HG03439 (cell line): Measurements from ENCODE around the gene TFDP2.

ENCODE experiments used
- ATAC-seq: cut with Tn5 transposase; IDR thresholded peaks from one replicate; pipeline ENCODE4 v1.9.1; 2021; ENCODE audit warnings: mild to moderate bottlenecking, moderate library complexity; ENCODE audit not compliant: unreplicated experiment

The TFDP2 gene

DNA sequence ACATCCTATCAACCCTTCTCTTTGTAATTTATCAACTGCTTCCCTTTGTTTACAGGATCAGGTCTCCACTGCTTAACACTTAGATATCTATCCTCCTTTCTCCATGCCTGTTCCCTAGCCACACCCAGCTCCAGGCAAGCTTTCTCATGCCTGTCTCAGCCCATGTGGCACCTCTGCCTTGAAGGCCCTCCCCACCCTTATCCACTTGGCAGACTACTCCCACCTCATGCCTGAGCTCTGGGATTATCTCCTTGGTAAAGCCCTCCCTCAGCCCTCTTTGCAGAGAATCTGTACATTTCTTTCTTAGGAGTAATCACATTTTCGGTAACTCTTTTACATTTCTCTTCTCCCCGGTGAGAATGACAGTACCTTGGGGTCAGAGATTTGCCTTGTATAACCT is 176.9 kb downstream of the TFDP2 start:
- no peak for ATAC-seq

DNA sequence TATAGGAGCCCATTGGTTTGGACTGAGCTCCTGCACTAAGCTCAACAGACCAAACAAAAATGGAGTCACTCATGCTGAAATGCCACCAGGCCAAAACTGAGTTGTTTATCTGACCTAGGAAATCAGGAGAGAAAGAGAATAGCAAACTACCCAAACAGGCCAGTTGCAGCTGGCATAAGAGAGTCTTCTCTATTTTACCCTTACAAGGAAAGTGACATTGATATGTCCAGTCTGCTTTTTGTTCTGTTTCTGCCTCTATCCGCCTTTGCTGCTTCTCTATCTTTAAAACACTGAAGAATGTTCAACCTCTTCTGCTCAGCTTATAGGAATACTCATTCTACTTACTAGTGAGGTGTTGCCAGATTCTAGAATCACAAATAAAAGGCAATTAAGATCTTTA is 177.8 kb downstream of the TFDP2 start:
- no peak for ATAC-seq

- ATAC-seq: no peak
Measured at GRCh38 chr3:141969711-141970110, 179.6 kb downstream of the TFDP2 start.

DNA sequence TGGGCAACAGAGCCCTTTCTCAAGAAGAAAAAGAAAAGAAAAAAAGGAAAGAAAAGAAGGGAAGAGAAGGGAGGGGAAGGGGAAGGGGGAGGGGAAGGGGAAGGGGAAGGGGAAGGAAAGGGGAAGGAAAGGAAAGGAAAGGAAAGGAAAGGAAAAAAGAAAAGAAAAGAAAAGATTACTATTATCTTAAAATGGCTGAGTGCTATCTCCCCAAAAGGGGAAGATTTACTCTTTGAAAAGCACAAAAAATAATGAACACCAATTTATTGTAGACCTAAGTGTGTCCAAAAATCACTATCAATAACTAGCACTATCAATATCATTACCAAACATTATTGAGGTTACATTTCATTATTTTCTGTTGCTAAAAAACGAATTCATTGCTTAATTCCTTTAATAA is 183.9 kb downstream of the TFDP2 start:
- no peak for ATAC-seq

DNA sequence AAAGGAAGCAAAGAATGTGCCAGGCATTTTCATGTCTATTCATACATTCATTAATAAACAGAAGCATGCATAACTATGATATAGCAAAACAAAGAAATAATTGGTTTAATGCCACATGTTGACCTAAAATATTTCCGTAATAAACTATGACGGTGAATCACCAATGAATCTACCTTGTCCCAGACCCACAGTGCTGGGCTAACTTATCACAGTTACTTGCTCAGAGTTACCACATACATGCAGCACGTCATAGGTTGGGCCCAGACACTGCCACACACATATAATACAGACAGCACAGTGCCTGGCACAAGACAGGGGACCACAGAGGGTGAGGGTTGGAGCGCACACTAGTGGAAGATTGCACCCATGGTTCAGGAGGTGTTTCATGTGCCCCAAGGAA is 186.0 kb downstream of the TFDP2 start:
- ATAC-seq: no peak

- ATAC-seq: no peak
Measured at GRCh38 chr3:141960731-141961130, 188.6 kb downstream of the TFDP2 start.

- no peak for ATAC-seq
Measured at GRCh38 chr3:141959589-141960554, 189.5 kb downstream of the TFDP2 start.

- no peak for ATAC-seq
Measured at GRCh38 chr3:141955175-141955574, 194.2 kb downstream of the TFDP2 start.

GRCh38 chr3:141952611-141953010 is 196.7 kb downstream of the TFDP2 start:
- no peak for ATAC-seq

DNA sequence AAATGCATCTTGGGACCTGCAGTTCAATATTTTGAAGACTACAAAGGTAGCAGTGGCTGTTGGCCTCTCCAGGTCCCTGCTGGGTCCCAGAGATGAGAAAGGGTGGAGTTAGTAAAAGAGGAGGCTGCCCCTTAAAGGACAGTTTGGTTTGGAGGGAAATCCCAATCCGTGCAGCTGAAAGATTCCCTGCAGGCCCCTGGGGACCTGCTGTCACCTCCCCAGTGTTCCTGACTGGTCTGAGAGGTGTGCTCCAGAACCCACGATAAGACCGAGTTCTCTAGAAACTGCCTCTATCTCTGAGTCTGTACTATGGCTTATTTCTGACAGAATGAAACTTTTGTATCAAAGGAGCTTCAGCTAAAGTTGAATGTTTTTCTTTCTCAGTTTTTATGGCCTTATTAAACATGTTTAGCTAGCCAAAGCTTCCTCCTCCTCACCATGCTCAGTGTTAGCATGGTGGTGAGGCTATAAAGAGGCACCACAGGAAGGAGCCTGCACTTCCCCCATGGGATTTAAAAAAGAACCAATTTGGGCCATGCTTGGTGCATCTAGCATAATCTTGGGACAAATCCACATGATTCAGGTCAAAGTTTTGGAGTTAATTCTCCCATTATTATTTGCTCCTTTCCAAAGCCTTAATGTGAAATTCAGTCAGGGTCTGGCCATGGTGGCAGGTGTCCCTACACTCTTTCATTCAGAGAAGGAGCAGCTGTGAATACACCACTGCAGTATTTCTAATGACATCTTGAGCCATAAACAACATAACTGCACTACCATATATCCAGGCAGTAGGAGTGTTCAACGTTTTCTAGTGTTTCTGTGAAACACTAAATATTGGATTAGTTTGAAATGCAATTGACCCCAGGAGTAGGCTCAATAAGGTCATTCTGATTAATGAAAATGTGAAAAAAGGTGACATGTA is 198.5 kb downstream of the TFDP2 start:
- no peak for ATAC-seq

DNA sequence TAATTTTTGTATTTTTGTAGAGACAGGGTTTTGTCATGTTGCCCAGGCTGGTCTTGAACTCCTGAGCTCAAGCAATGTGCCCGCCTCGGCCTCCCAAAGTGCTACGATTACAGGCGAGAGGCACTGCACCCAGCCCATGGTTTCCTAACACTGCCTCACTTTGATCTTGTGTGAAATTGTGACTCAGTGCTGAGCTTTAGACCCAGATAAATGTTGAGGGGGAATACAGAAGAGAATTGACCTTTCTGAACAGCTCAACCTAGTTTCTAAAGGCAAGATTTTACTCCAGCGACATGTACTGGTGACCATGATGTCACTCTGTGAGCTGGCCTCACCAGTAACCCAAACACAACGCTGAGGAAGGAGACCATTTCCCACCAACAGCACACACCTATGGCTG is 199.4 kb downstream of the TFDP2 start:
- ATAC-seq: no peak

DNA sequence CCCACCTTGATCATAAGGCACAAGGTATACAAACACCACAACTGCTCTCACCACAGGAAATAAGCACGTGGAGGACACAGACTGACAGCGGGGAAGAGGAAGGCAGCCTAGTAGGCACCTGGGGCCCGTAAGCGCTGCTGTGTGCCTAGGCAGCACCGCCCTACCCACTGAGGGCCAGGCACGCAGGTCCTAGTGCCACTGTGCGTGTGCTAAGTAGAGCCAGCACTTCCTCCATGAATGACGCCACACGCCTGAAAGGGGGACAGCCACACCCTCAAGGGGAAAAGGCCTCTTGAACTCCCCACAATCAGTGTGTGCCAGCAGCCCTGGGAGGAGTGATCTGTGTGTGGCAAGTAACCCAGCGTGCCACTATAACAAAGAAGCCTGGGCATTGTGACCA is 199.9 kb downstream of the TFDP2 start:
- no peak for ATAC-seq

- no peak for ATAC-seq
Measured at GRCh38 chr3:141945726-141946485, 203.4 kb downstream of the TFDP2 start.

- no peak for ATAC-seq
Measured at GRCh38 chr3:141942006-141942405, 207.3 kb downstream of the TFDP2 start.

DNA sequence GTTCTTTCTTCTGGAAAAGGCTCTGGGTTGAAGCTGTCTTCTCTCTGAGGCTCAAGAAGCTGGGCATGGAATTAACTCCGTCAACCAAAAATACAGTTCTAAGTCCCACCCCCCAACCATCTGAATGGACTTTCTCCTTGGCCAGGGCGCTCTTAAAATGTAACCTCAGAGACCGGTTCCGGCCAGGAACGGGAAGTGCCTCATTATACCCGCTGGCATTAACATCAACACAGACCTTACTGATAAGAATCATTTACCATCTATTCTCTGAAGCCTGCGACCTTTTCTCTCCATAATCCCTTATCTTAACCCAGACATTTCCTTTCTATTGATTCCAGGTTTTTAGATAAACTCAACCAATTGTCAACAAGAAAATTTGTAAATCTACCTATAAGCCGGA is 208.3 kb downstream of the TFDP2 start:
- ATAC-seq: no peak

DNA sequence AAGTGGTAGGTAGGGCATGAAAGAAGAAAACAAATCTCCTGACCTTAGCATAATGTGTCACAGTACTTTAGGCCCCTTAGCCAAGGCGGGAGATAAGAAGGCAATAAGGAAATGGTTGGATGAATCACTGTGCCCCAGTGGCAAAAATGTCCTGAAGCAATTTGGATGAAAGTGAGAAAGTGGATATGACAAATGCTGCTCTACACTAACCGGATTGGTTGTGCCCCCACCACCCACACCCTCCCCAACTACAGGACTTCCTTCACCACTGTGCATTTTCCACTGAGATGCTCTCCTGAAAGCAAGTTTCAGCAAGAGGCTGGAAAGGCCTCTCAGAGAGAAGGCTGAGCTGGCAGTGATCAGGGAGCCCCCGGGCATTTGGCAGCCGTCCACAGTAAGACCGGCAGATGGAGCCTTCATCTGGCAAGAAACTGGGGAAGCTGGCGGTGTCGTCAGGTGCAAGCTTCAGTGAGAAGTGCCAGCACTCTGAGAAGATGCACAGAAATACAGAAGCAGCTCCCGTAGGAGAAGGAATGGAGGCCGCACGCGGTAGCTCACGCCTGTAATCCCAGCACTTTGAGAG is 209.1 kb downstream of the TFDP2 start:
- no peak for ATAC-seq

DNA sequence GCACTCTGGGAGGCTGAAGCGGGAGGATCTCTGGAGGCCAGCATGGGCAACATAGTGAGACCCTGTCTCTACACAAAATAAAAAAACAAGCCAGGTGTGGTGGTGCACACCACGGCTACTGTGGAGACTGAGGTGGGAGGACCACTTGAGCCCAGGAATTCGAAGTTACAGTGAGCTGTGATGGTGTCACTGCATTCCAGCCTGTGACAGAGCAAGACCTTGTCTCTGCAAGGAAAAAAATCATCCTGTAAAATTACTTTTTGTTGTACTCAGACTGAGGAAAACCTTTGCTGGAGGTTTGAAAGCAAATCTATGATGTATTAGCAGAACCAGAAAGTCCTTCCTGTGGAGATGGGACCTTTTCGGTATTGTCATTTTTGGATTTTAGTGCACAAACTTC is 209.6 kb downstream of the TFDP2 start:
- ATAC-seq: no peak

DNA sequence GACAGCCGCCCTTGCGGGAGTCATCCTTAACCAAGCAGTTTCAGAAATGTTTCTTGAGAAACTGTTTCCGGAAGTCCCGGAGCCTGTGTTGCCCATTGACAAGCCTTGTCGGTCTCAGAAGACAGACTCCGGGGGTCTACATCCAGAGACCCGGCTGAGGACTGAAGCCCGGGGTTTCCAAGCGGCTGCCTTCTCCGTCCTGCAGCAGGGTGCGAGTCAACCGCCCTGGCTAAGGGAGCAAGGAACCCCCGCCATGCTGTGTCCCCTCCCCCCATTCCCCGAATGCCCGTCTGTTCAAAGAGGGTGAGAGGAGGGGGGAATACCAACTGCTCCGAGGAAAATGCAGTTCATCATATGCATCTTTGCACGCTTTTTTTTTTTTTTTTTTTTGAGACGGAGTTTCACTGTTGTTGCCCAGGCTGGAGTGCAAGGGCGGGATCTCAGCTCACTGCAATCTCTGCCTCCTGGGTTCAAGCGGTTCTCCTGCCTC is 211.3 kb downstream of the TFDP2 start:
- ATAC-seq: no peak

DNA sequence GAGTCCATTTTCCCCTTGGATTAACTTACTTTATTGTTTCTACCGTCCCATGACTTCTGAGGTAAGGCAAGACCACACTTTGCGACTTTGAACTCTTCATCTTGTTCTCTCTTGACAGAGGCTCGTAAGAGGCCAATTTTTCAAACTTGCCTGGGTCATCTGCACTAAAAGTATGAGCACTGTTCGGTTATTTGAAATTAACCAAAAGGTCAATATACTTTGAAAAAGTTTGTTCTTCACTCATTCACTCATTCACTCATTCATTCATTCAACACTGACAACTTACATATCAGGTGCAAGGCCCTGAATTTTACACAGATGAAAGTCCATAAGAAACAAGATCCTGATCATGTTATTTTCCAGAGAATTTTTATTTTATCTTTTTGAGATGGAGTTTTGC is 215.0 kb downstream of the TFDP2 start:
- no peak for ATAC-seq
